Spleen (tissue), 11 donors: ENCODE data around the gene NATD1. TPM values are rescaled to one million over a fixed set of nuclear protein-coding genes. Genes with fewer than 3 reads are reported as not detected.

Experiments
- DNase-seq: peaks from one replicate; pipeline ENCODE4 v3.0.0-alpha.2; 2020
- H3K27ac ChIP-seq, 8 donors: fragments of 200-600 bp; sonication (generic) in 7 of 8; 1 replicate in 4 of 8; 2 replicates in 4 of 8; pipeline versions ENCODE4 v1.5.0 to v1.8.0; 2016 to 2021; ENCODE audit warnings: inconsistent platforms in 4 of 8, mild to moderate bottlenecking in 4 of 8, moderate library complexity in 1 of 8
- H3K27me3 ChIP-seq, 7 donors: fragments of 200-600 bp; sonication (generic) in 6 of 7; replicated peaks in 1 of 7; 1 replicate in 4 of 7; 2 replicates in 3 of 7; pipeline versions ENCODE4 v1.5.0 to v1.8.0; 2016 to 2021; ENCODE audit warnings: inconsistent platforms in 3 of 7, mild to moderate bottlenecking in 1 of 7
- H3K36me3 ChIP-seq, 6 donors: fragments of 200-600 bp; sonication (generic) in 5 of 6; 1 replicate in 4 of 6; 2 replicates in 2 of 6; pipeline versions ENCODE4 v1.5.0 to v1.8.0; 2016 to 2021; ENCODE audit warnings: inconsistent platforms in 2 of 6
- H3K4me1 ChIP-seq, 6 donors: fragments of 200-600 bp; sonication (generic) in 5 of 6; 1 replicate in 3 of 6; 2 replicates in 3 of 6; pipeline versions ENCODE4 v1.5.0 to v1.8.0; 2016 to 2021; ENCODE audit warnings: inconsistent platforms in 3 of 6
- H3K4me3 ChIP-seq, 8 donors: fragments of 200-600 bp; sonication (generic) in 7 of 8; 1 replicate in 4 of 8; 2 replicates in 4 of 8; pipeline versions ENCODE4 v1.5.0 to v1.8.0; 2016 to 2021; ENCODE audit warnings: inconsistent platforms in 4 of 8, mild to moderate bottlenecking in 4 of 8, moderate library complexity in 2 of 8
- H3K9me3 ChIP-seq, 8 donors: fragments of 200-600 bp; sonication (generic) in 7 of 8; 1 replicate in 4 of 8; 2 replicates in 4 of 8; pipeline versions ENCODE4 v1.5.0 to v1.8.0; 2016 to 2021; ENCODE audit warnings: inconsistent platforms in 4 of 8
- POLR2A ChIP-seq, 3 donors: fragments of 450-650 bp; IDR thresholded peaks; one replicate each; pipeline ENCODE4 v1.5.1; 2017; ENCODE audit warnings: antibody characterized with exemption in 3 of 3, mild to moderate bottlenecking in 1 of 3
- POLR2AphosphoS5 ChIP-seq, 3 donors: sonication (generic); formaldehyde crosslinking; IDR thresholded peaks; one replicate each; pipeline ENCODE4 v1.5.1; 2017; ENCODE audit warnings: antibody characterized with exemption in 3 of 3
- WGBS, 5 donors: extraction: QIAGEN DNeasy Blood & Tissue Kit in 3 of 5; methylation state at CpG; one replicate each; pipeline versions ENCODE4 v1.1.5 to v1.1.7; 2013 to 2018; 5-methylcytosine and 5-hydroxymethylcytosine counted together
- intact Hi-C: fragments of 100-400 bp; cut with DNase I; formaldehyde crosslinking; loops from one replicate; pipeline ENCODE4 v1.15.0; 2023; ENCODE audit warnings: low total_unique reads
- polyA plus RNA-seq, 3 donors: library from polyadenylated mRNA; stranded (reverse); fragments of 200-250 nt; gene quantifications; one replicate each; pipeline ENCODE4 v1.2.1, GENCODE V29; 2013
- total RNA-seq, 7 donors: library from RNA; depleted of rRNA in 3 of 7; stranded (reverse); fragments of >200 nt in 3 of 7; fragmentation: NEBNext Ultra II Directional in 4 of 7; extraction: Animal tissue kit (Norgen Biotek cat#: 25700) in 4 of 7; gene quantifications; one replicate each; pipeline versions ENCODE4 v1.1.0 to v1.2.1, GENCODE V29; 2016 to 2021
- TF ChIP-seq, protein P1 (sequence below), 11 experiments: fragments of 200-600 bp in 7 of 11; fragments of 450-650 bp in 4 of 11; sonication (generic) in 4 of 11; IDR thresholded peaks in 8 of 11; conservative IDR thresholded peaks in 3 of 11; 1 replicate in 7 of 11; 2 replicates in 4 of 11; pipeline versions ENCODE4 v1.4.0 to v1.8.0; 2016 to 2021; ENCODE audit warnings: antibody characterized with exemption in 11 of 11, inconsistent platforms in 4 of 11, mild to moderate bottlenecking in 1 of 11
- donor health status: healthy with polysubstance abuse.
- donor health status: DM: no; HTN: no; CAD: no; lungs with moderate emphysema.
- donor health status: DM: no; HTN: no; CAD: no.
- donor health status: Bipolar disorder and iron deficiency.
- donor health status: healthy.
- donor health status: DM: no; HTN: no; CAD: no.
- donor health status: DM: yes; HTN: yes; CAD: no.

Gene NATD1
- total and polyA plus RNA-seq, 10 donors: 1.3 to 31.0 (median 12.6) TPM

DNA sequence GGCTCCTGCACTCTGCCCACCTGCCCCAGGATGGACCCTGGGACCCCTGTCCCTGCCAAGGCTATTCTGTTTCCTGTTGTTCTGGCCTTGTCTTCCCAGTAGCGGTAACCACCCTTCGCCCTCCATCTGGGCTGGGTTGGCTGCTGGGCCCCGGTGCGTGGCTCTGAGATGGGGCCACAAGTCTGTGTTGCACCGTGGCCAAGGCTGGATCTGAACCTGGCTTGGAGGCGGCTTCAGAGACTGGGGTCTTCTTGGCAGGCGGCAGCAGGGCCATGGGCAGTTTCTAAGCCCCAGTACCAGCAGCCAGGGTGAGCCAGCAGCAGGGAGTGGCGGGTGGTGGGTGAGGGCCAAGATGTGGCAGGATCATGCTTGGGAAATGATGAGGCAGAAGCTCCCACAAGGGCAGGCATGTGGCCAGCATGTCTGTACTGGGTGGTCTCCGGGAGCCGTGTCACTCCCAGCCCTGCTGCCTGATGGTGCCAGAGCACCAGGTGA, 43.9 kb upstream of the NATD1 start:
- TF ChIP-seq POLR2AphosphoS5 (IDR thresholded peaks at IDR 0.05): peak in 1 of 3 donors; percentile 18
- TF ChIP-seq POLR2A (IDR thresholded peaks at IDR 0.05): no peak
- TF ChIP-seq, protein P1, sequence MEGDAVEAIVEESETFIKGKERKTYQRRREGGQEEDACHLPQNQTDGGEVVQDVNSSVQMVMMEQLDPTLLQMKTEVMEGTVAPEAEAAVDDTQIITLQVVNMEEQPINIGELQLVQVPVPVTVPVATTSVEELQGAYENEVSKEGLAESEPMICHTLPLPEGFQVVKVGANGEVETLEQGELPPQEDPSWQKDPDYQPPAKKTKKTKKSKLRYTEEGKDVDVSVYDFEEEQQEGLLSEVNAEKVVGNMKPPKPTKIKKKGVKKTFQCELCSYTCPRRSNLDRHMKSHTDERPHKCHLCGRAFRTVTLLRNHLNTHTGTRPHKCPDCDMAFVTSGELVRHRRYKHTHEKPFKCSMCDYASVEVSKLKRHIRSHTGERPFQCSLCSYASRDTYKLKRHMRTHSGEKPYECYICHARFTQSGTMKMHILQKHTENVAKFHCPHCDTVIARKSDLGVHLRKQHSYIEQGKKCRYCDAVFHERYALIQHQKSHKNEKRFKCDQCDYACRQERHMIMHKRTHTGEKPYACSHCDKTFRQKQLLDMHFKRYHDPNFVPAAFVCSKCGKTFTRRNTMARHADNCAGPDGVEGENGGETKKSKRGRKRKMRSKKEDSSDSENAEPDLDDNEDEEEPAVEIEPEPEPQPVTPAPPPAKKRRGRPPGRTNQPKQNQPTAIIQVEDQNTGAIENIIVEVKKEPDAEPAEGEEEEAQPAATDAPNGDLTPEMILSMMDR (IDR thresholded peaks at IDR 0.05 in 8 of 11, conservative IDR thresholded peaks at IDR 0.05 in 3 of 11): no peak
- no peak for DNase-seq
- WGBS, 5 donors: 67 to 72% (median 69%) methylated on average over 10 of the region's 10 CpGs
- H3K4me3 ChIP-seq: no peak overlapping the region
- no peaks in the 10 kb centered on the region for H3K27me3 ChIP-seq
- H3K9me3 ChIP-seq: no peaks in the 10 kb centered on the region
- intact Hi-C loops: no loop called here
- peaks cover 5 to 98% (median 38%) of the 10 kb centered on the region in 6 donors for H3K36me3 ChIP-seq
- H3K4me1 ChIP-seq: peaks cover 0 to 61% (median 25%) of the 10 kb centered on the region in 6 donors
- peak overlapping the region in 6 of 8 donors; percentile 0 to 35 (median 16) for H3K27ac ChIP-seq

DNA sequence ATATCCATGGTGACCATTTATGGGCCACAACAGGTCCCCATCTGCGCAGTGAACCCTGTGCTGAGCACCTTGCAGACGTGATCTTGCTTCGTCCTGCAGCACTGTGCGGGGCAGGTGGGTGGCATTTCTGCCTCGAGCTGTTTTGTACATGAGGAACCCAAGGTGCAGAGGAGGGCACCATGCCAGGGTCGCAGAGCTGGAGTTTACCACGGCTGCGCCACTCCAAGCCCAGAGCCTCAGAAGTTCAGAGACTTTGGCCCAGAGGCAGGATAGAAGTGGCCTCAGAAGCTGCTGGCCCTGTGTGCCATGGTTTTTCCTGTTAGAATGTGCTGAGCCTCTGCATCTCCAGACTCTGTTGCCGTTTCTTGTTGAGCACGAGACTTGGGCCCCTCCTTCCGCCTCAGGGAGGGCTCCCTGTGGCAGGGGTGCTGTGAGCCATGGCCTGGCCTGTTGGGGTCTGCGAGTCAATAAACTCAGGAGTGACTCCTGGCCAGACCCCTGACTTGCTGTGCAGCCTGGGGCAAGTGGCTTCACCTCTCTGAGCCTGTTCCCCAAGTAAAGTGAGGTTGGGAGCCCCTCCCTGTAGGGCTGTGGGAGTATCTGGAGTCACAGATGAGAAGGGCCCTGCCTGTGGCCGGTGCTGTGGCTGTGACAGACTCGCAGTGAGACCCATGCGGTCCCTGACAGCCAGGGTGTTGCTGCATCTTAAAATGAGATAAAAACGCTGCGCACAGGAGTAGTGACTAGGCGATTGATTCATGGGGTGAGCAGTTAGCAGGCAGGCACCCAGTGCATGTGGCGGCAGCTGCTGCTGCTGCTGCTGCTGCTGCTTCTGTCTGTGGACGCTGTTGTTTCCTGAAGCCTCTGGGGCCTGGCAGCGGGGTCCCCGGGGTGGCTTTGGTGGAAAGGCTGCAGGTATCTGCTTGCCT, 43.2 kb upstream of the NATD1 start:
- H3K27me3 ChIP-seq: no peaks in the 10 kb centered on the region
- H3K27ac ChIP-seq: peak overlapping the region in 6 of 8 donors; percentile 0 to 35 (median 16)
- H3K9me3 ChIP-seq: no peaks in the 10 kb centered on the region
- 60 to 71% (median 65%) methylated on average over 22 of the region's 22 CpGs for WGBS, 5 donors
- no peak for DNase-seq
- H3K4me1 ChIP-seq: peaks cover 0 to 68% (median 28%) of the 10 kb centered on the region in 6 donors
- no peak for TF ChIP-seq POLR2A (IDR thresholded peaks at IDR 0.05)
- TF ChIP-seq, protein P1 (IDR thresholded peaks at IDR 0.05 in 8 of 11, conservative IDR thresholded peaks at IDR 0.05 in 3 of 11): no peak
- TF ChIP-seq POLR2AphosphoS5 (IDR thresholded peaks at IDR 0.05): no peak
- no peak overlapping the region for H3K4me3 ChIP-seq
- intact Hi-C loops: no loop called here
- H3K36me3 ChIP-seq: peaks cover 5 to 98% (median 36%) of the 10 kb centered on the region in 6 donors

DNA sequence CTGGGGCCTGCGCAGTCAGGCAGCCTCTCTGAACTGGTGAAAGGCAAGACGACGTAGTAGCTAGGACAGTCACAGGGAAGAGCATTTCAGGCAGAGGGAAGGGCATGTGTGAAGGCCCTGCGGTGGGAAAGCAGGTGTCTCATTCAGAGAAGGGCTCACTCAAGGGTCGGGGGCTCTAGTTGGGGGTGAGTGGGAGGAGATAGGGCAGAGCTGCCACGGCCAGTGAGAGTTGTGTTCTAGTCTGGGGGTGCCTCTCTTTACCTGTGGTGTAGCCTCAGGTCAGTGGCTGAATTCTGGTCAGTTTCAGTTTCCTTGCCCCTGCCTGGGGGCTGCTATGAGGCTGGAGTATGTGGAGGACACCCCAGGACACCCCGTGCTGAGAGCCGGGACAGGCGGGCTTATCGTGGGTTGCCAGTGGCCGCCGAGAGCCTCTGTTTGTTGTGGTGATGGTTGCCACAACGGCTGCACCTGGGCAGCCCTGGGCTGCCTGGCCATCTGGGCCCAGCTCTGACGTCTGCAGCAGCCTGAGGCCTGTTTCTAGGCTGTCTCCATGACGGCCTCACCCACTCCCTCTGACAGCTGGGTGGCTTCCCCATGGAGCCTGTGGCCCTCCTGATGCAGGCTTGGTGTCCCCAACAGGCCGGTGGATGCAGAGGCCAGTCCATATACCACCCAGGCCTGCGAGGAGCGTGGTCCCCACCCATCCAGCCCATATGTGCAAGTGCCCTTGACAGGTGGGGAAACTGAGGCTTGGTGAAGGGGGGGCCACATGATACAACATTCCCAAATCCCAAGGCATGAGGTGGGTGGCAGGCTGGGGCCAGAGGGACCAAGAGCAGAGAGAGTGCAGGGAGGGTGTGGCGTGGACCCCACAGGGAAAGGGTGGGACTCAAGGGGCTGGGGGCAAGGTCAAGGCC, 42.1 kb upstream of the NATD1 start:
- H3K4me3 ChIP-seq: no peak overlapping the region
- peak overlapping the region in 2 of 8 donors; percentile 5 to 8 for H3K27ac ChIP-seq
- no peaks in the 10 kb centered on the region for H3K9me3 ChIP-seq
- H3K27me3 ChIP-seq: peaks cover 0 to 3% (median 0%) of the 10 kb centered on the region in 7 donors
- TF ChIP-seq, protein P1 (IDR thresholded peaks at IDR 0.05 in 8 of 11, conservative IDR thresholded peaks at IDR 0.05 in 3 of 11): no peak
- TF ChIP-seq POLR2A (IDR thresholded peaks at IDR 0.05): no peak
- TF ChIP-seq POLR2AphosphoS5 (IDR thresholded peaks at IDR 0.05): peak in 1 of 3 donors; percentile 37
- DNase-seq: no peak
- 75 to 83% (median 78%) methylated on average over 19 of the region's 19 CpGs for WGBS, 5 donors
- peaks cover 2 to 79% (median 34%) of the 10 kb centered on the region in 6 donors for H3K4me1 ChIP-seq
- H3K36me3 ChIP-seq: peaks cover 3 to 95% (median 26%) of the 10 kb centered on the region in 6 donors
- intact Hi-C loops: no loop called here
